Measurements from ENCODE around the gene MTHFD2L. TPM values are rescaled to one million over a fixed set of nuclear protein-coding genes. Genes with fewer than 3 reads are reported as not detected.
A peak's percentile ranks its signal among the peaks of the same experiment; 100 is the strongest.

MTHFD2L gene
- total RNA-seq (2022), result 11.0 and 11.6 TPM in 2 replicates
- percentile 58 among the genes with signal in this experiment for Bru-seq, nascent RNA
- BruChase-seq, experiment 1, labeled RNA remaining after a 2-hour chase, result percentile 56 among the genes with signal in this experiment
- BruChase-seq, experiment 2, labeled RNA remaining after a 6-hour chase, result percentile 49 among the genes with signal in this experiment
- long read RNA-seq, transcript MTHFD2L-208 (2 exons, 2,363 nt), result major isoform, 17 of 25 reads
- long read RNA-seq, partial matches to known transcripts, result 1 of 25 reads
- long read RNA-seq, other reads (novel, unspliced or antisense), result 7 of 25 reads

DNA sequence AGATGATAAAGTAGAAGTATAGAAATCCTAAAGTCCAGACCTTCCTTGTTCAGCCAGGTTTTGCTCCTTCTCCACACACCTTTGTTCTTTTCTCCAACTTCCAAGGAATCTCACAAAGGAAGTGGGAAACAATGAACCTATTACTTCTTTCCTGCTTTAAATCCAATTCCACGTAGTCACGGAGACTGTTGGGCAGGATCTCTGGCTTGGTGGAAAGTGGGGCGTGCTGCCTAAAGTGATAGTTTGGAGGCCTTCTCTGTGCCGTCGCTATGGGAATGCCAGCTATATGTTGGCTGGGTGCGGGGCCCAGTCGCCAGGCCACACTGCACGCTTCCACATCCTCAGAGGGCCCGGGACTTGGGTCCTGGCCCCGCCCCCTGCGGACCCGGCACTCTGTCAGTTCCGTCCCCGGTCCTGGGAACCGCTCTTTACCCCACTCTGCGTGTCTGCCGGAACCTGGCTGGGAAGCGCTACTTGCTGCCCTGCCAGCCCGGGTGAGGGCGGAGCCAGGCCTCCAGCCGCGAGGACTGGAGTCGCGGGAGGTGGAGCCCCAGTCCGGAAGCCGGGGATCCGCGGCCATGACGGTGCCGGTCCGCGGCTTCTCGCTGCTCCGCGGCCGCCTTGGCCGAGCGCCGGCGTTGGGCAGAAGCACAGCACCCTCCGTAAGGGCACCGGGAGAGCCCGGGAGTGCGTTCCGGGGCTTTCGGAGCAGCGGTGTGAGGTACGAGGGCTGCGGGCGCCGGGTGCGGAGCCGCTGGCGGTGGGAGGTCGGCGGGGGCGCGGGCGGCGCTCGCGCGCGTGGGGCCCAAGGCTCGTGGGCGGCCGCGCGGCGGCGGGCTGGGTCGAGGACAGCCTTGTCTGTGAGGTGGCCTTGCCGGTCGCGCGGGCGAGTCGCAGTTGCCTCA lies at the start of gene MTHFD2L:
MTHFD2L (plus strand) TSS at position 558 of the 905 bp plus-strand sequence; CDS start at position 579, 21 bp downstream.
- intact Hi-C loops (cut with micrococcal nuclease; ENCODE audit: unreplicated experiment), result no loop called here
- POLR2A ChIA-PET, result interaction anchor here (1.6 kb wide), 1 partner anchor 9 kb away, joined by 3 read pairs; no protein-coding TSS in a partner anchor
- CTCF ChIA-PET, result no interaction called here

DNA sequence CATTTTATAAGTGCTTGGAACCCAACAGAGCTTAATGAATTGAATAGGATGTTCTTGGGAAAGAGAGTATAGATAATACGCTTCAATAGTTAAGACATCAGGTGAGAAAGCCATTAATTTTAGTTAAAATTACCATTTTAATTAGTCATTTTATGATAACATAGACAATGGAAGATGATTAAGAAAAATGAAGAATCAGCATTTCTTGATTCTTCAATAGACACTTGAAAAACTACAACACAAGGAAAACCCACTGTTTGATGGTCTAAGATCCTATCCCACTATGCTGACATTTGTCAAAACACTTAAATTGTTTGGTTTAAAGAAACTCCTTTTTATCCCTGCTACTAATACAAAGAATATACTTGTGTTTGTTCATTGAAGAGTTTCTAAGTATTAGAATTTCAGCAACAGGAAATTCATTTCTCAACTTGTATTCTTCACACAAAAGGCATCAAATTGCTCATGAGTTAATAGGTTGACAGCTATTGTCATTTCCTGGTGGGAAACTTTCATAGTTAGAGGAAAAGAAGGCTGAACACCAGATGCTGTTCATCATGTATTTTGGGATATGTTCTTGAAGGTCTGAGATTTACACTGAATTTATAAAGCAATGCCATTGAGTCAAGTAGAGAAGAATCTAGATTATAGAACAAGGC lies 49.3 kb upstream of the MTHFD2L start:
- H3K27ac Mint-ChIP-seq (ENCODE audit: unreplicated experiment), result no peak overlapping the region
- no peaks in the 10 kb centered on the region for H3K9me3 ChIP-seq
- no peaks in the 10 kb centered on the region for H3K27me3 Mint-ChIP-seq (ENCODE audit: insufficient read depth, unreplicated experiment)
- H3K36me3 ChIP-seq (ENCODE audit: control insufficient read depth, insufficient read depth, low read length), result no peaks in the 10 kb centered on the region
- peaks cover 30% of the 10 kb centered on the region for H3K4me1 ChIP-seq
- H3K4me3 Mint-ChIP-seq (ENCODE audit: unreplicated experiment), result peak overlapping the region; percentile 22
- no peak for DNase-seq
- peaks cover 24% of the 10 kb centered on the region for H3K4me1 Mint-ChIP-seq (ENCODE audit: low read depth, unreplicated experiment)
- intact Hi-C loops (cut with micrococcal nuclease; ENCODE audit: unreplicated experiment), result loop anchor here (1.0 kb wide), 1 partner anchor 9 kb away; the partner anchor contains the start of gene CXCL2
- CTCF ChIA-PET, result interaction anchor here (1.3 to 1.6 kb wide), 2 partner anchors 9 to 70 kb away, joined by 4 to 5 read pairs; partner anchors contain the start of genes CXCL2 and CXCL3
- H3K9me3 Mint-ChIP-seq (ENCODE audit: unreplicated experiment), result no peaks in the 10 kb centered on the region
- TF ChIP-seq, protein P1, sequence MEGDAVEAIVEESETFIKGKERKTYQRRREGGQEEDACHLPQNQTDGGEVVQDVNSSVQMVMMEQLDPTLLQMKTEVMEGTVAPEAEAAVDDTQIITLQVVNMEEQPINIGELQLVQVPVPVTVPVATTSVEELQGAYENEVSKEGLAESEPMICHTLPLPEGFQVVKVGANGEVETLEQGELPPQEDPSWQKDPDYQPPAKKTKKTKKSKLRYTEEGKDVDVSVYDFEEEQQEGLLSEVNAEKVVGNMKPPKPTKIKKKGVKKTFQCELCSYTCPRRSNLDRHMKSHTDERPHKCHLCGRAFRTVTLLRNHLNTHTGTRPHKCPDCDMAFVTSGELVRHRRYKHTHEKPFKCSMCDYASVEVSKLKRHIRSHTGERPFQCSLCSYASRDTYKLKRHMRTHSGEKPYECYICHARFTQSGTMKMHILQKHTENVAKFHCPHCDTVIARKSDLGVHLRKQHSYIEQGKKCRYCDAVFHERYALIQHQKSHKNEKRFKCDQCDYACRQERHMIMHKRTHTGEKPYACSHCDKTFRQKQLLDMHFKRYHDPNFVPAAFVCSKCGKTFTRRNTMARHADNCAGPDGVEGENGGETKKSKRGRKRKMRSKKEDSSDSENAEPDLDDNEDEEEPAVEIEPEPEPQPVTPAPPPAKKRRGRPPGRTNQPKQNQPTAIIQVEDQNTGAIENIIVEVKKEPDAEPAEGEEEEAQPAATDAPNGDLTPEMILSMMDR (IDR thresholded peaks at IDR 0.05; ENCODE audit: insufficient read depth in 1 of 2, low read depth in 1 of 2, low read length in 1 of 2, severe bottlenecking in 1 of 2, unreplicated experiment in 1 of 2), result no peak
- H3K36me3 Mint-ChIP-seq (ENCODE audit: insufficient read depth, unreplicated experiment), result peaks cover 6% of the 10 kb centered on the region
- POLR2A ChIA-PET, result no interaction called here
- H3K27me3 ChIP-seq (replicated peaks; ENCODE audit: control insufficient read depth, insufficient read depth, low read length), result no peaks in the 10 kb centered on the region
- no peak overlapping the region for H3K4me3 ChIP-seq (ENCODE audit: low read depth, low read length)
- no TSS peak for BruUV-seq (replicated peaks)

More for the DNA sequence above, at the start of gene MTHFD2L:
- no peaks in the 10 kb centered on the region for H3K4me1 ChIP-seq
- Mint-ChIP-seq H3K27ac (ENCODE audit: unreplicated experiment) (peak within 1 kb of the TSS; percentile 91), H3K4me3 (ENCODE audit: unreplicated experiment) (peak within 1 kb of the TSS; percentile 91), H3K4me1 (ENCODE audit: low read depth, unreplicated experiment) (peaks cover 8% of the 10 kb centered on the region), H3K9me3 (ENCODE audit: unreplicated experiment) (no peaks in the 10 kb centered on the region), H3K36me3 (ENCODE audit: insufficient read depth, unreplicated experiment) (peaks cover 13% of the 10 kb centered on the region), H3K27me3 (ENCODE audit: insufficient read depth, unreplicated experiment) (no peaks in the 10 kb centered on the region)
- no TSS peak for BruUV-seq (replicated peaks)
- no peaks in the 10 kb centered on the region; the same call in 1 of the 2 replicates for H3K36me3 ChIP-seq (ENCODE audit: control insufficient read depth, insufficient read depth, low read length)
- peak; percentile 95 for DNase-seq
- no peaks in the 10 kb centered on the region for H3K27me3 ChIP-seq (replicated peaks; ENCODE audit: control insufficient read depth, insufficient read depth, low read length)
- peak within 1 kb of the TSS; percentile 92 for H3K4me3 ChIP-seq (ENCODE audit: low read depth, low read length)
- TF ChIP-seq, protein P1 (IDR thresholded peaks at IDR 0.05; ENCODE audit: insufficient read depth in 1 of 2, low read depth in 1 of 2, low read length in 1 of 2, severe bottlenecking in 1 of 2, unreplicated experiment in 1 of 2), result no peak
- no peaks in the 10 kb centered on the region for H3K9me3 ChIP-seq
